GM19099 (cell line): Measurements from ENCODE around the gene IGFBP5.

Source experiments
- POLR2A ChIP-seq: IDR thresholded peaks from 3 replicates; pipeline ENCODE4 v1.6.1; 2011; ENCODE audit warnings: low read depth; ENCODE audit not compliant: insufficient read length; ENCODE audit errors: extremely low read depth

Gene IGFBP5

DNA sequence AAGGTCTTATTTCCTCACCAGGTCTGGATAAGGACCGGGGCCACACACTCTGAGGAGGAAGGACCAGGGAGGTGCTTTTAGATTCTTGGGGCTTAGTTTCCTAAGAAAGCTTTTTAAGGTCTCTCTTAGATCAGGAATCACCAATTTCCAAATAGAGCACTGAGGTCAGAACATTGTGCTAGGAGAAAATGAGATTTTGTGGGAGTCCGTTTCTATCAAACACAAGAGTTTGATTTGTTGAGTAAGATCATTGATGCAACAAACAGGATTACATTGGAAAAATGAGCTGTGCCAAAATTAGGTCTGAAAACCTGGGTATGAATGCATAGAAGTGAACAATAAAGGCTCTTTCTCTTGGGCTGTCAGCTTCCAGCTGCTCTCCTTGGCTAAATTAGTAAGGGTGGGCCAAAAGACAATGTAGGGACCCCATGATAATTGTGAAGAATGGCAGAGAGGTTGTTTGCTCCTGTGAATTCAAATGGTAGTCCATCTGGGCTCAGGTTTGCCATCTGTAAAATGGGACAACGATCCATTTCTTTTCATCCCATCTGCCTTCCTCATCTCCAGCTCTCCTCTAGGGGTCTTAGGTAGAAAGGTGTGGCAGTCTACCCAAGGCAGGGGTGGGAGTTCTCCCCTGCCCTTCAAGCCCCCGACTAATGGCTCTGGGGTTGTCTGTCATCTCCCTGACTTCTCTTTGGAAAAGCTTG lies 42.1 kb downstream of the IGFBP5 start:
- TF ChIP-seq POLR2A = no peak

DNA sequence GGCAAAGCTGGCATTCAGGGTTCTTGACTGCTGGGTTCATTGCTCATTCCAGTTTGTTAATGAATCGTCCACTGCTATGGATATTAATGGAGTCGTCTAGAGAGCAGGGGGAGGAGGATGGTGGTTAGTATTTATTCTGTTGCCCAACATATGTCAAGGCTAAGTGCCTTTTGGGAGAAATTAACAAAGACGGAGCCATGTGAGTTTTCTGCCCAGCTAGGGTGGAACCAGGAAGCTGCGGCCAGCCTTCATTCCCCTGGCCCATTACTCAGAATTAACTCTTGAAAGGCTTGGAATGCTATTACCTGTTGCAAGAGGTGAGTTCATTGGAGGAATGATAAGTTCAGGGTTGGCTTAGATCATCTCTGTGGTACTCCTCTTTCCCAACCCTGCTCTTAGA lies 42.8 kb downstream of the IGFBP5 start:
- no peak for TF ChIP-seq POLR2A

DNA sequence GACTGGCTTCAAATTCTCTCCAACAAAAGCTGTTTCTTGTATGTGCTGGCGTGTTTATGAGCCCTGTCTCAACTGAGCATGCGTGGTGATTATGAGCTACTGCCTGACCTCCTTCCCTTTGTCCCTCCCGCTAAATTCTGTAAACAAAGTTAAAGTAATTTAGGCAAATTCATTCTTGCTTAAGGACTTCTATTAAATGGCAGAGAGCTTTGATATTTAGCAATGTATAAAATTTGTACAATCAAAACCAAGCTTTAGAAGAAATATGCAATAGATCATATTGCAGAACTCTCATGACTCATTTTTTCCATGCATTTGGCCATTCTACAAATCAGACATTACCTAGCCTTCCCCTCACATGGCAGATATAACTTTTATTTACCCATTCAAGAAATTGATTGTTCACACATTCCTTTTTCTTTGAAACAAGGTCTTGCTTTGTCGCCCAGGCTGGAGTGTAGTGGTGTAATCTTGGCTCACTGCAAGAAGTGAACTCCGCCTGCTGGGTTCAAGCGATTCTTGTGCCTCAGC lies 43.9 kb downstream of the IGFBP5 start:
- TF ChIP-seq POLR2A = no peak

DNA sequence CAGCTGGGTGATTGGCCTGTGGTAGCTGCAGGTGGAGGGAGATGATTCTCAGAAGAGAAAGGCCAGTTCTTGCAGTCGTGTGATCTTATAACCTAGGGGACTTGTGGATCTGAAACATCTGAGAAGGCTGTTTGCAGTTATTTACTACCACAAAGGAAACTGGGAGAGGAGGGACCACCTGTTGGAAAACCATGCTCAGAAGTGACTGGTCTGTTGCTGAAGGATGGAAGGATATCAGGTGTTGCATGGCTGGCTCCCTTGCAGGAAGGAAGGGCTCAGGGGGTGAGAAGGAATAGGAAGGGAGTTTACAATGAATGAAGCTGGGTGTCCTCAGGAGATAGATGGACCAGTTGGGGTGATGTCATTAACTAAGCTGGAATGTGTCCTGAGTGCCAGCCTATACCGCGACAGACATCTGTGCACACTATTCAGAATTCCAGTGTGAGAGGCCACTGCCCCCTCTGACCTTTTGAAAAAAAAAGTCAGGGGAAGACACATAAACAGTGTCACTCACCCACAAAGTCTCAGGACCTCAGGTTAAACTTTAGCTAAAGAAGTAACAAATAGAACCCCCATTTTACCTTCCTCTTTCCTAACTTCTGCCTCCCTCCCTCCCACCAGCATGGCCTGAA lies 44.6 kb downstream of the IGFBP5 start:
- TF ChIP-seq POLR2A = no peak

DNA sequence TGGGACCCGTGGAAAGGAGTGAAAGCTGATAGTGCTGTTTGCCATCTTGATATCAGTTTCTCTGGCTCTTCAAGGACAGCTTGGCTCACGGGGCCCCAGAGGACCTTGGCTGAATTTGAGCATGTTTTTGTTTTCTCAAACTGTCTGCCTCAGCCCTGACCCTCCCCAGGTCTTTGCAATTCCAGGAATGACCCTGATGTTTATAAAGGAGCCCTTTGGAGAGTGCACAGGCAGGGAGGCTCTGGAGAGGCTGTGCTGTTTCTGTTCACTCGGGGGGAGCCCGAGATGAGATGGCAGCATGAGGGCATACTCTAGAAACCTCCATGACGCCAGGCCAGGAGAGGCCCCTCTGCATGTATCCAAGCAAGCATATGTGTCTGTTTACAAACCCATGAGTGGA lies 45.8 kb downstream of the IGFBP5 start:
- TF ChIP-seq POLR2A = no peak

DNA sequence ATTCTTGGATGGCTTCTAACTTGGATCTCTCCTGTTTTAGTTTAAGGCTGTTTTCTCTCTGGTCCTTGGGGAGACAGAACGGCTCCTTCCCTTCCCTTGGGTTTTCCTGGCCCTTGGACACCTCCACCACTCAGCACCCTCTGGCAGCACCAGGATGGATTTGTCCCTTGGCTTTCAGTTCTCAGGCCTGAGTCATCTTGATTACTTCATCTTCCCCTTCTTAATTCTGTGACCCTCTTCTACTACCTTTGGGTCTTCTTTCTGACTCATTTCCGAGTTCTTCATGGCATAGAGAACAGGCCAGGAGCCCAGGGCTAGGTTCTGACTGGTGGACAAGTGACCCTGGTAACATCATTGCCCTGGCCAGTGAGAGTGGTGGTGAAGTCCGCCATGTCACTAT lies 47.2 kb downstream of the IGFBP5 start:
- TF ChIP-seq POLR2A = no peak

DNA sequence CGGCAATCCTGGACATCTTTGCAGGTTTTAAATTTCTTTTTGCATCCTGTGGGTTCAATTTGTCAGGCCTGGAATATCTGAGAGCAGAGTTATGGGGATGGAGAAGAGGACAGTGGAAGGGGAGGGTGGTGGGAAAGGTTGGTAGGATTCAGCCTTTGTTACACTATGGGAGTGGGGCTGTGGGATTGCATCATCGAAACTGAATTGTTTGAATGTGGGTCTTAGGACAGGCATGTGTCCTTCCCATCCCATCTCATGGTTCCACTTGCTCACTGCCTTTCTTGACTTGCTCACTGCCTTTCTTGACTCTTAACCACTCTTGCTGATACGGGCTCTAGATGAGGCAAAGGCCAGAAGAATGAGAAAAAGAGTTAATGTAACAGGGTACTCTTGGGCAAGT lies 49.2 kb downstream of the IGFBP5 start:
- TF ChIP-seq POLR2A = no peak

DNA sequence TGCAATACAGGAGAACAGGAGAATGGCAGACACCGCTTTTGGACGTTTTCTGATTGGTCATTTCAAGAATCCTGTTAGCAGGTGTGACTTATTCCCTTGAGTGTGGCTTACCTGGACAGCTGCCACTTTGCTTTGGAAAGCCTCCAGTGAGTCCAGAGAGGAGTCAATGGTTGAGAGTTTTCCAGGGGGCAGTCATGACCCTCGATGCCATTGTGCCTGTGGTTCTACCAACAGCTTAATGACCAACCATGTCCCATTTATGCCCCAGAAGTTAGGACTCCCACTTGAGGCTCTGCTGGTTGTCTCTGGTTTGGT lies 49.8 kb downstream of the IGFBP5 start:
- TF ChIP-seq POLR2A = no peak

DNA sequence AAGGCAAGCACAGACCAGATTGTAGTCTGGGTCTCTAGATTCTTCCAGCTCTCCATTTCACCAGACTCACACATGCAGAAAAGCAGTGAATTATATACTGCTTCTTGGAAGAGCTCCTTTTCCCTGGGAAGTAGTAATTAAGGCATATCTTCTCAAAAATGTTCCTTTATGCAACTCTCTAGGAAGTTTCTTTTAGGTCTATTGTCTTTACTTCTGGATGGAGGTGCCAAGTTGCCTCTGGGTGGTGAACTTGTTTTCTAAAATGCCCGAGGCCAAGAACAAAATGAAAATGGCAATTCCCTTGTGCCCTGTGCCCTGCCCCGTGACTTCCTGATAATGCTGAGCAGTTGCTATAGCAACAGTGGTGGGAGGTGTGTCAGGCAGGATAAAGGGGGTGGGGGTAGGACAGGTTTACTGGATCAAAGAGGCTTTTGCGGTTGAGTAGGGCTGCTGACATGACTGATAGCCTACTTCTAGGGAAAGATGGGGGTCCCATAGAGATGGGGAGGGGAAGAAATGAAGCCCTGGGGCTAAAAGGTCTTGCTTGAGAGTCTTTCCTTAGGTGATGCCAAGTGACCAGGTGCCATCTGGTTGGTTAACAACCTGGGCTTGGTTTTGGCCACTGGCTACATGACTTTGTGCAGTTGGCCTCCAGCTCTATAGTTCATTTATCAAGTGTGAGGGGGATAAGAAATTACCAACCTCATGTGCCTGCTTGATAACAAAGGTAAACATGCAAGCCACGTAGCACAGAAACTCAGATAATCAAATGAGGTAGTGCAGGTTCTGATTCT lies 50.3 kb downstream of the IGFBP5 start:
- TF ChIP-seq POLR2A = no peak

DNA sequence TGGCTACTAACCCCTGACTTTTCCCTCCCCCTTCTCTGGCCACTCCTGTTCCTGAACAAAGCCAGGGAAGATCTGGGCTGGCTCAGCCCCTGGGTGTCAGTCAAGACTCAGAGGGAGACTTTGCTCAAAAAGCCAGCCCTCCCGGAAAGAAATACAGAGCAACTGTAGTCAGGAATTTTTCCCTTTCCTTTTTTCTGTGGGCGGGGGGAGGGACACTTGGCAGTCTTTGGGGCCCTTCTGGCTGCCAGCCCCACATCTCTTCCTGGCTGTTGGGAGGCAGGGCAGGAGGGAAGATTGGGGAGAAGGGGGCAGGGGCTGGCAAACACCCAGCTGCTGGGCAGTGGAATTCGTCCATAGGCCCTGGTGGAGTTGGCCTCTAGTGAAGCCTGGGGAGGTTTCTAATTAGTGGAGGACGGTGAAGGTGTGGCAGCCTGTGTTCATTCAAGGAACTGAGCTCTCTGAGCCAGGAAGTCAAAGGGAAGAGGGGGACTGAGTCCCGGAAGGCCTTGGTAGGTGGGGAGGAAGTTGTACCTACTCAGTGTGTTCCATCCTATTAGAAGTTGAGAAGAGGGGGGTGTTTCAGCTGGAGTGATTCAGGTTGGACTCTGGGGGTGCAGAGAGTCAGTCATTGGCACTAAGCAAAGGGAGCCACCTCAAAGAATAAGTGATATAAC lies 51.2 kb downstream of the IGFBP5 start:
- TF ChIP-seq POLR2A = no peak

DNA sequence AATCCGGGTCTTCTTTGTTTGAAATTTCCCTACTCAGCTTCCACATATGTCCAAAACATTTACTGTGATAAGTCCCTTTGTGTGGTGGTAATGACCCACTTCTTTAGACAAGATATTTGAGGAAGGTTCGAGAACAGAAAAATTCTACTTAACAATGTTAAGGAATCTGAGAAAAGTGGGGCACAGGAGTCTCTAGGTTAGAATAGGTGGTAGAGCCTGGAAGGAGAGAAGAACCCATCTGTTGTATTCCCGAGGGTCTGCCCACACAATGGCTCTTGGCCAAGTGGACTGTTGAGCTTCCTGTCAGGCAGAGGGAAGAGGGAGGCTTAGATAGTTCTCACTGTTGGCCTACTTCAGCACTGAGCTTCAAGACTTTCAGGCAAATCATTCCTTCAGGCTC lies 57.9 kb downstream of the IGFBP5 start:
- no peak for TF ChIP-seq POLR2A

DNA sequence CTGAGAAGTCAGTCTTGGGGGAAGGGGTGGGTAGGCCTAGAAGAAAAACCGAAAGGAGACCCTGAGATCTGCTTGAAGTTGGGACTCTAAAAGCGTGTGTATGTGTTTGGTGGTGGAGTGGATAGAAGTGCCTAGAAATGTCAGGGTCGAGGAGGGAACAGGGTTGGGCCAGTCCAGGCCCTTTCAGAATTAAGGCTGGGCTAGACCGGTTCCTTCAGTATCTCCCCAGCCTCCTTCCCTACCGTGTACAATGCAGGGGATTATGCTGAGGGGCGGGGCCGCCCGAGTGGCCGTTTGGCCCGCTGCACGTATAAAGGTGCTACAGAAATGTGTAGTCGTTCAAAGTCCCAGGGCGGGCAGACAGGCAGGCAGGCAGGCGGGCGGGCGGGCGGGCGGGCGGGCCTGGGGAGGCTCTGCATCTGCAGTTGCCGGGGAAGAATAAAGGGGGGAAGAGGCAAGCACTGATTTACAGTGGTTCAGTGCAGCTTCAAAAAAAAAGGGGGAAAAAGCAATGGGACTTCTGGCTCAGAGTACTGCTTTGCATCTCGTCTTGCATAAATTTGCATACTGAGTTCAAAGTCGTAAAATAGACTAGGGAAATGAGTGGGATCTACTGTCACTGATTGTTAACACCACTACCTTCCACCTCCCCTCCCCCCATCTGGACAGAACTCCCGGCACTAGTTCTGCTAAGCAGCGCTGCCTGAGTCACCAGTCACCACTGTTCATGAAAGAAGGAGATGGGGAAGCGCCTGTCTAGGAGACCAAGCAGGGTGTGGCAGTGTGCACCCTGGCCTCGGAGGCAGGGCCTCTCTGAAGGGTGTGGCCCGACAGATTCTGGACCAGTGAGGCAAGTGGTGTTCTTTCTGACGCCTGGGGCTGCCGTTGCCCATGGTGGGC lies 58.5 kb downstream of the IGFBP5 start:
- TF ChIP-seq POLR2A = no peak

DNA sequence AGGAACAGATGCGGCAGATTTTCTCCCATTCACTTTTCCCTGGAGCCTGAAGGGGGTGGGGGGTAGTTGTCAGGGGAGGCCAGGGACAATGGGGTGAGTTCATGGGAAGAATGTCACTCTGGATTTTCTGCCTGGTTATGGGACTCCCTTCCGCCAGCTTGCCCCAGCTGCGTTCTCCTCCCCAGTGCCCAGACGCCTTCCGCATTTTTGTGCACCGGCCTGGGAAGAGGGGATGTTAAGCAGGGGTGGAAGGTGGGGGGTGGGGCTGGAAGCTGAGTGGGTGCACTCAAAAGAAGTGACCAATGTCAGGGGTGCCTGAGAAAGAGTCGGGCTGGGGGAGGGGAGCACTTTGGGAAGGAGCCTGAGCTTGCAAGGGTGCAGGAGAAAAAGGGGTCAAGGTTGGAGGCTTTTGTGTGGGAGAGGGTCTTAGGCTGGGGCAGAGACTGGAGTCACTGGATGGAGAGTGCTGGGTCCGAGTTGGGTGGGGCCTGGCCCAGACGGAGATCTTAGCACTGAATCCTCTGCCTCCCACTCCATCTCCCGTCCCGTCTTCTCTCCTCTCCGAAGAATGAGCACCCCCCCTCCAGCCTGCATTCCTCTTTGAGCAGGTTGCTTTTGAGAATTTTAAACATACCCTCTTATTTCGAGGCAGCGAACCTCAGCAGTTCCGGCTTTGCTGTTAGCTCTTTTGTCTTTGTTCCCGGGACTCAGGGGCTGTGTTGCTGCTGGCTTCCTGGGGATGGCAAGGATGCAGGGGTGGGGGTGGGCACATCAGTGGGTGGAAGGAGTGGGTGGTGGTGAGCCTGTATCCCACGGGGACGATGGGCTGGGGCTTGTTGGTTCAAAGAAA lies 59.4 kb downstream of the IGFBP5 start:
- no peak for TF ChIP-seq POLR2A

DNA sequence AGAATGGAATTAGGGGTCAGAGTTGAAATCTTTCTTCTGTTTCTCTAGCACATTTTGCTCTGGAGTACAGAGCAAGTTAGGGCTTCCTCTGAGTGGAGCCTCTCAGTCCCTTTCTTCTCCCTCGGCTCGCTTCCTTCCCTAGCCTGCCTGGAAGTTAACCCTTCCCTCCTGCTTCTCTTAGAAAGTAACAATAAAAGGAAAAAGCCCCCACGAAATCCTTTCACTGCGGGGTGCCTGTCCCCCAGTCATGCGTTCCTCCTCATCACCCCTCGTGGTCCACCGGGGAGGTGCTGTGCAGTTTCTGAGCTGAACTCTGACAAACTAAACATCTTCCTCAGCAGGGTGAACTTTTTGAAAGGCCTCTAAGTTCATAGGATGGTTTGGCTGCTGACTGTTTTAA lies 60.2 kb downstream of the IGFBP5 start:
- TF ChIP-seq POLR2A = no peak
